Mucosa of rectum (tissue), 2 donors: Measurements from ENCODE around the gene CPNE7.

Experiments used
- H3K27ac ChIP-seq, 2 donors: one replicate each; pipeline ENCODE4 v1.7.0; 2013; ENCODE audit warnings: inconsistent platforms in 2 of 2, low read depth in 2 of 2, low read length in 2 of 2
- H3K27me3 ChIP-seq, 2 donors: one replicate each; pipeline ENCODE4 v1.7.0; 2013; ENCODE audit warnings: low read length in 2 of 2; ENCODE audit not compliant: control insufficient read depth in 2 of 2, insufficient read depth in 2 of 2
- H3K36me3 ChIP-seq, 2 donors: one replicate each; pipeline ENCODE4 v1.7.0; 2013; ENCODE audit warnings: low read length in 2 of 2; ENCODE audit not compliant: control insufficient read depth in 2 of 2, insufficient read depth in 2 of 2
- H3K4me1 ChIP-seq, 2 donors: one replicate each; pipeline ENCODE4 v1.7.0; 2013; ENCODE audit warnings: low read length in 2 of 2, mild to moderate bottlenecking in 1 of 2; ENCODE audit not compliant: control insufficient read depth in 2 of 2, insufficient read depth in 2 of 2
- H3K4me3 ChIP-seq, 2 donors: one replicate each; pipeline ENCODE4 v1.7.0; 2013; ENCODE audit warnings: low read length in 2 of 2
- H3K9ac ChIP-seq, 2 donors: one replicate each; pipeline ENCODE4 v1.7.0; 2013; ENCODE audit warnings: low read length in 2 of 2, low read depth in 1 of 2, mild to moderate bottlenecking in 1 of 2
- H3K9me3 ChIP-seq, 2 donors: one replicate each; pipeline ENCODE4 v1.7.0; 2013; ENCODE audit warnings: low read length in 2 of 2; ENCODE audit not compliant: control insufficient read depth in 2 of 2
- donor health status: healthy.
- donor health status: Normal muscosa, but diverticular disease.

The CPNE7 gene

GRCh38 chr16:89595330-89596060, 19.9 kb downstream of the CPNE7 start:
- no peaks in the 10 kb centered on the region for H3K4me1 ChIP-seq
- no peaks in the 10 kb centered on the region for H3K36me3 ChIP-seq
- H3K27ac ChIP-seq = no peak overlapping the region
- no peak overlapping the region for H3K9ac ChIP-seq
- H3K9me3 ChIP-seq = no peaks in the 10 kb centered on the region
- no peak overlapping the region for H3K4me3 ChIP-seq
- peaks cover 5 to 7% of the 10 kb centered on the region in 2 donors for H3K27me3 ChIP-seq

GRCh38 chr16:89596061-89596689, 20.6 kb downstream of the CPNE7 start:
- Histone ChIP-seq H3K27me3 (peaks cover 5 to 7% of the 10 kb centered on the region in 2 donors), H3K9me3 (no peaks in the 10 kb centered on the region), H3K9ac (no peak overlapping the region), H3K4me3 (no peak overlapping the region), H3K4me1 (no peaks in the 10 kb centered on the region), H3K36me3 (no peaks in the 10 kb centered on the region), H3K27ac (no peak overlapping the region)

- peaks cover 5 to 7% of the 10 kb centered on the region in 2 donors for H3K27me3 ChIP-seq
- no peaks in the 10 kb centered on the region for H3K36me3 ChIP-seq
- H3K4me3 ChIP-seq = no peak overlapping the region
- no peaks in the 10 kb centered on the region for H3K4me1 ChIP-seq
- no peak overlapping the region for H3K27ac ChIP-seq
- no peak overlapping the region for H3K9ac ChIP-seq
- no peaks in the 10 kb centered on the region for H3K9me3 ChIP-seq
Observed at GRCh38 chr16:89596957-89597649, 21.5 kb downstream of the CPNE7 start.

DNA sequence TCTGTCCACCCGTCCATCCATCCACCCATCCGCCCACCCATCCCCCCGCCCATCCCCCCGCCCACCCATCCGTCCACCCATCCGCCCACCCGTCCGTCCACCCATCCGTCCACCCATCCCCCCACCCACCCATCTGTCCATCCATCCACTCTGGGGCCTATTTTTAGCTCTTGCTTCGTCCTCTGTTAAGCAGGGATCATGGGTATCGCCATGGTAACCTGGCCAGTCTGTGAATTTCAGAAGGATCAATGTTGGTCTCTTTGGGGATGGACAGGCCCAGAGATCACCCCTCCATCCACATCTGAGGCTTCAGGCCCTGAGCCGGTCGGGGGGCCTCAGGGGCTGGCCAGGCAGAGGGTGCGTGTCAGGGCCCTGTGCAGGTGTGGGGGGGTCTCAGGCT, 22.6 kb downstream of the CPNE7 start:
- H3K4me3 ChIP-seq = no peak overlapping the region
- H3K27ac ChIP-seq = no peak overlapping the region
- no peaks in the 10 kb centered on the region for H3K36me3 ChIP-seq
- no peaks in the 10 kb centered on the region for H3K9me3 ChIP-seq
- H3K27me3 ChIP-seq = peaks cover 12 to 13% of the 10 kb centered on the region in 2 donors
- no peaks in the 10 kb centered on the region for H3K4me1 ChIP-seq
- no peak overlapping the region for H3K9ac ChIP-seq

- Histone ChIP-seq H3K4me1 (no peaks in the 10 kb centered on the region), H3K27ac (no peak overlapping the region), H3K9ac (no peak overlapping the region), H3K27me3 (peaks cover 12 to 13% of the 10 kb centered on the region in 2 donors), H3K9me3 (no peaks in the 10 kb centered on the region), H3K4me3 (no peak overlapping the region), H3K36me3 (no peaks in the 10 kb centered on the region)
Observed at GRCh38 chr16:89599451-89599858, 23.9 kb downstream of the CPNE7 start.

DNA sequence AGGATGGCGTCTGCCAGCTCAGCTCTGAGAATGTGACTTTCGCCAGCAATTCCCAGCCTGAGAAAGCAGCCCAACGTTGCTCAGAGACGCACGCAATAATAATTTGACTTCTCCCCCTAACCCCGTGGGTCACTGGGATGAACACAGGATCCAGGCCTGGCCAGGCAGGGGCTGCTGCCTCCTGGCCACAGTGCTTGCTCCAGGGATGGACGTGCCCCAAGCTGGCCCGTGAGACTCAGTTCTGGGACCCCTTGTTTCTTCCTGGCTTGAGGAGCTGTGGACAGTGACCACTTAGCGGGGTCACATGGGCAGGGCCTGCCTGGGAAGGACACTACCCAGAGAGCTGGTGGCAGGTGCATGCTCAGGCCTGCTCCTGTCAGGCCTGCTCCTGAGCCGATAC, 24.3 kb downstream of the CPNE7 start:
- no peak overlapping the region for H3K9ac ChIP-seq
- no peaks in the 10 kb centered on the region for H3K4me1 ChIP-seq
- peaks cover 12 to 15% of the 10 kb centered on the region in 2 donors for H3K27me3 ChIP-seq
- no peaks in the 10 kb centered on the region for H3K9me3 ChIP-seq
- H3K27ac ChIP-seq = no peak overlapping the region
- H3K36me3 ChIP-seq = no peaks in the 10 kb centered on the region
- no peak overlapping the region for H3K4me3 ChIP-seq

DNA sequence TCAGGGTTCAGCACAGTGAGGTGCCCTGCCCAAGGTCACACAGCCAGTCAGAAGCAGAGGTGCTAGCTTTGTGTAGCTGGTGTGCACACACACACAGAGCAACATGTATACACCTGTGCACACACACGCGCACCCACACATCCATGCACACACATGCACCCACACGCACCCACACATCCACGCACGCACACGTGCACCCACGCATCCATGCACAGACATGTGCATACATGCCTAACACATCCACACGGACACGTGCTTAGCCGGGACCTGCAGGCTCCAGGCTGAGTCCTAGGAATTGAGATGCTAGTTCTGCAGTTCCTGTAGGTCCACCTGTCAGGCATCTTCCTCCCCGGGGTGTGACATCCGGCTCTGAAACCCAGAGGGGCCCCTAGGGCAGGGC, 24.9 kb downstream of the CPNE7 start:
- H3K27me3 ChIP-seq = peaks cover 12 to 21% of the 10 kb centered on the region in 2 donors
- H3K4me3 ChIP-seq = no peak overlapping the region
- no peak overlapping the region for H3K9ac ChIP-seq
- H3K36me3 ChIP-seq = no peaks in the 10 kb centered on the region
- H3K4me1 ChIP-seq = no peaks in the 10 kb centered on the region
- H3K9me3 ChIP-seq = no peaks in the 10 kb centered on the region
- H3K27ac ChIP-seq = no peak overlapping the region

- H3K9me3 ChIP-seq = no peaks in the 10 kb centered on the region
- peaks cover 12 to 24% of the 10 kb centered on the region in 2 donors for H3K27me3 ChIP-seq
- H3K9ac ChIP-seq = no peak overlapping the region
- H3K27ac ChIP-seq = no peak overlapping the region
- H3K4me3 ChIP-seq = no peak overlapping the region
- no peaks in the 10 kb centered on the region for H3K4me1 ChIP-seq
- H3K36me3 ChIP-seq = no peaks in the 10 kb centered on the region
Observed at GRCh38 chr16:89600956-89601355, 25.4 kb downstream of the CPNE7 start.

GRCh38 chr16:89601906-89602272, 26.3 kb downstream of the CPNE7 start:
- H3K27me3 ChIP-seq = peaks cover 12 to 26% of the 10 kb centered on the region in 2 donors
- no peak overlapping the region for H3K9ac ChIP-seq
- no peaks in the 10 kb centered on the region for H3K4me1 ChIP-seq
- no peaks in the 10 kb centered on the region for H3K9me3 ChIP-seq
- H3K27ac ChIP-seq = no peak overlapping the region
- no peak overlapping the region for H3K4me3 ChIP-seq
- no peaks in the 10 kb centered on the region for H3K36me3 ChIP-seq

GRCh38 chr16:89602273-89602951, 26.9 kb downstream of the CPNE7 start:
- Histone ChIP-seq H3K36me3 (no peaks in the 10 kb centered on the region), H3K27me3 (peaks cover 14 to 26% of the 10 kb centered on the region in 2 donors), H3K4me3 (no peak overlapping the region), H3K27ac (no peak overlapping the region), H3K4me1 (no peaks in the 10 kb centered on the region), H3K9me3 (no peaks in the 10 kb centered on the region), H3K9ac (no peak overlapping the region)
